HCT116 (cell line): ENCODE data around the gene CENPF. TPM values are rescaled to one million over a fixed set of nuclear protein-coding genes. Genes with fewer than 3 reads are reported as not detected.

Source experiments
- ATAC-seq: fragments of 200-7000 bp; cut with Tn5 transposase; 2 replicates; pipeline ENCODE4 v1.9.1; 2020; ENCODE audit warnings: mild to moderate bottlenecking, moderate library complexity
- BruUV-seq: library from RNA; stranded (reverse); fragments of 400-500 nt; replicated peaks from 2 replicates; lab custom pipeline; 2021; lab: Mats Ljungman, UMichigan
- CTCF ChIA-PET: fragments of 300-600 bp; sonication (Branson Sonifier 250); formaldehyde crosslinking; loops from one replicate; lab custom pipeline; 2021; ENCODE audit warnings: antibody characterized with exemption; lab: Charles Lee
- POLR2A ChIA-PET: fragments of 300-600, 350-600 bp; sonication (Branson Sonifier 250); formaldehyde crosslinking; loops from one replicate; lab custom pipeline; 2021; ENCODE audit warnings: antibody characterized with exemption; lab: Charles Lee
- RAD21 ChIA-PET, 2 experiments: fragments of 300-600 bp; sonication (Branson Sonifier 250); formaldehyde crosslinking; loops; one replicate each; lab custom pipeline; 2023; ENCODE audit warnings: low total read pairs in 2 of 2; ENCODE audit not compliant: uncharacterized antibody in 2 of 2, unreplicated experiment in 2 of 2, low non-redundant PET in 1 of 2; lab: Charles Lee
- DNase-seq: peaks from one replicate; pipeline ENCODE4 v3.0.0-alpha.2; 2010; ENCODE audit warnings: low read depth, low spot score
- H2AFZ ChIP-seq: fragments of 200-600 bp; shearing (Covaris generic), sonication (generic); 2 replicates; pipeline ENCODE4 v1.6.1; 2017; ENCODE audit warnings: low read depth, mixed run types, mixed read lengths, antibody characterized with exemption, low read length; ENCODE audit not compliant: poor library complexity, severe bottlenecking
- H3K27ac ChIP-seq: 2 replicates; pipeline ENCODE4 v1.5.1; 2012; ENCODE audit warnings: low read depth, low read length
- H3K27me3 ChIP-seq: fragments of 200-600 bp; sonication (generic); 2 replicates; pipeline ENCODE4 v1.6.1; 2016; ENCODE audit warnings: mixed run types, low read length, mixed read lengths; ENCODE audit not compliant: insufficient read depth
- H3K36me3 ChIP-seq, 2 experiments: fragments of 200-500 bp in 1 of 2; fragments of 200-600 bp in 1 of 2; sonication (Bioruptor generic) in 1 of 2; sonication (generic) in 1 of 2; 2 replicates each; pipeline versions ENCODE4 v1.5.1 to v1.6.1; 2014 to 2016; ENCODE audit warnings: low read length in 2 of 2, inconsistent platforms in 1 of 2, mixed read lengths in 1 of 2, mixed run types in 1 of 2; ENCODE audit not compliant: insufficient read depth in 2 of 2, control insufficient read depth in 1 of 2
- H3K4me1 ChIP-seq, 2 experiments: fragments of 200-600 bp in 1 of 2; sonication (generic) in 1 of 2; 2 replicates each; pipeline versions ENCODE4 v1.5.1 to v1.6.1; 2012 to 2017; ENCODE audit warnings: low read length in 2 of 2, inconsistent platforms in 1 of 2, mild to moderate bottlenecking in 1 of 2, mixed read lengths in 1 of 2, mixed run types in 1 of 2, moderate library complexity in 1 of 2; ENCODE audit not compliant: insufficient read depth in 2 of 2, control insufficient read depth in 1 of 2
- H3K4me2 ChIP-seq: fragments of 200-600 bp; sonication (generic); 2 replicates; pipeline ENCODE4 v1.6.1; 2017; ENCODE audit warnings: mixed run types, low read length, mixed read lengths
- H3K4me3 ChIP-seq, 2 experiments: fragments of 200-600 bp in 1 of 2; sonication (generic) in 1 of 2; replicated peaks in 1 of 2; 2 replicates each; pipeline ENCODE4 v1.5.1; 2011 to 2016; ENCODE audit warnings: low read length in 2 of 2, control low read depth in 1 of 2, low read depth in 1 of 2, mild to moderate bottlenecking in 1 of 2, mixed read lengths in 1 of 2, mixed run types in 1 of 2
- H3K79me2 ChIP-seq: fragments of 200-600 bp; sonication (generic); 2 replicates; pipeline ENCODE4 v1.6.1; 2017; ENCODE audit warnings: mild to moderate bottlenecking, mixed run types, low read length, moderate library complexity, mixed read lengths; ENCODE audit not compliant: insufficient read depth
- H3K9ac ChIP-seq: fragments of 200-600 bp; sonication (generic); 2 replicates; pipeline ENCODE4 v1.6.1; 2016; ENCODE audit warnings: low read length, mixed read lengths
- H3K9me2 ChIP-seq: fragments of 200-600 bp; sonication (generic), shearing (Covaris generic); 2 replicates; pipeline ENCODE4 v1.6.1; 2017; ENCODE audit warnings: mixed run types, mild to moderate bottlenecking, moderate library complexity; ENCODE audit not compliant: insufficient read depth
- H3K9me3 ChIP-seq, 2 experiments: fragments of 200-500 bp in 1 of 2; fragments of 200-600 bp in 1 of 2; sonication (Bioruptor generic) in 1 of 2; sonication (generic) in 1 of 2; 2 replicates each; pipeline ENCODE4 v1.6.1; 2014 to 2017; ENCODE audit warnings: low read length in 2 of 2, mixed read lengths in 2 of 2, inconsistent platforms in 1 of 2, low read depth in 1 of 2, mild to moderate bottlenecking in 1 of 2, mixed run types in 1 of 2, moderate library complexity in 1 of 2; ENCODE audit not compliant: control insufficient read depth in 1 of 2, insufficient read depth in 1 of 2
- H4K20me1 ChIP-seq: fragments of 200-600 bp; sonication (generic), shearing (Covaris generic); 2 replicates; pipeline ENCODE4 v1.6.1; 2017; ENCODE audit warnings: mixed run types, mild to moderate bottlenecking, moderate library complexity; ENCODE audit not compliant: insufficient read depth
- ELF1 ChIP-seq: IDR thresholded peaks from 2 replicates; pipeline ENCODE4 v1.6.1; 2012; ENCODE audit warnings: low read depth, borderline replicate concordance
- JUND ChIP-seq: IDR thresholded peaks from 2 replicates; pipeline ENCODE4 v1.6.1; 2012
- POLR2A ChIP-seq: IDR thresholded peaks from 2 replicates; pipeline ENCODE4 v1.7.0; 2011; ENCODE audit warnings: borderline replicate concordance; ENCODE audit not compliant: insufficient read depth, insufficient read length; ENCODE audit errors: extremely low read depth
- POLR2AphosphoS5 ChIP-seq: IDR thresholded peaks from 2 replicates; pipeline ENCODE4 v1.6.1; 2011; ENCODE audit warnings: mild to moderate bottlenecking, low read depth, low read length, moderate library complexity
- RAD21 ChIP-seq: IDR thresholded peaks from 2 replicates; pipeline ENCODE4 v1.6.1; 2012; ENCODE audit warnings: low read depth, mild to moderate bottlenecking
- SRF ChIP-seq: IDR thresholded peaks from 2 replicates; pipeline ENCODE4 v1.6.1; 2012; ENCODE audit warnings: low read depth
- intact Hi-C: fragments of 100-400 bp; cut with micrococcal nuclease; formaldehyde crosslinking; loops from 2 replicates; pipeline ENCODE4 v1.10.0; 2022
- total RNA-seq: library from RNA; stranded (reverse); gene quantifications from one replicate; pipeline ENCODE4 v1.2.1, GENCODE V29; 2021; ENCODE audit not compliant: unreplicated experiment
- TF ChIP-seq, protein P1 (sequence below), 3 experiments: fragments of 200-600 bp in 1 of 3; sonication (generic) in 1 of 3; IDR thresholded peaks in 2 of 3; conservative IDR thresholded peaks in 1 of 3; 2 replicates each; pipeline ENCODE4 v1.5.1; 2012 to 2017; ENCODE audit warnings: low read depth in 2 of 3, low read length in 2 of 3, antibody characterized with exemption in 1 of 3, borderline replicate concordance in 1 of 3, control low read depth in 1 of 3, mild to moderate bottlenecking in 1 of 3, mixed read lengths in 1 of 3, mixed run types in 1 of 3, moderate library complexity in 1 of 3; ENCODE audit not compliant: insufficient read depth in 1 of 3
- TF ChIP-seq, protein P2 (sequence below): IDR thresholded peaks from 2 replicates; pipeline ENCODE4 v1.6.1; 2012

The CENPF gene
- total RNA-seq, 1 experiment from 2014 or later = 120 TPM

DNA sequence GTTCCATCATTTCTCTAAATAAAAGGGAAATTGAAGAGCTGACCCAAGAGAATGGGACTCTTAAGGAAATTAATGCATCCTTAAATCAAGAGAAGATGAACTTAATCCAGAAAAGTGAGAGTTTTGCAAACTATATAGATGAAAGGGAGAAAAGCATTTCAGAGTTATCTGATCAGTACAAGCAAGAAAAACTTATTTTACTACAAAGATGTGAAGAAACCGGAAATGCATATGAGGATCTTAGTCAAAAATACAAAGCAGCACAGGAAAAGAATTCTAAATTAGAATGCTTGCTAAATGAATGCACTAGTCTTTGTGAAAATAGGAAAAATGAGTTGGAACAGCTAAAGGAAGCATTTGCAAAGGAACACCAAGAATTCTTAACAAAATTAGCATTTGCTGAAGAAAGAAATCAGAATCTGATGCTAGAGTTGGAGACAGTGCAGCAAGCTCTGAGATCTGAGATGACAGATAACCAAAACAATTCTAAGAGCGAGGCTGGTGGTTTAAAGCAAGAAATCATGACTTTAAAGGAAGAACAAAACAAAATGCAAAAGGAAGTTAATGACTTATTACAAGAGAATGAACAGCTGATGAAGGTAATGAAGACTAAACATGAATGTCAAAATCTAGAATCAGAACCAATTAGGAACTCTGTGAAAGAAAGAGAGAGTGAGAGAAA, 38.4 kb downstream of the CENPF start:
- peaks cover 3% of the 10 kb centered on the region; the same call in 1 of the 2 replicates for H3K79me2 ChIP-seq
- no peak overlapping the region for H3K9ac ChIP-seq
- H3K4me2 ChIP-seq = no peak overlapping the region
- DNase-seq (no peak), ATAC-seq (no peak)
- H3K27ac ChIP-seq = no peak overlapping the region
- no peak for TF ChIP-seq JUND
- no peak for TF ChIP-seq POLR2AphosphoS5
- TF ChIP-seq, protein P1, sequence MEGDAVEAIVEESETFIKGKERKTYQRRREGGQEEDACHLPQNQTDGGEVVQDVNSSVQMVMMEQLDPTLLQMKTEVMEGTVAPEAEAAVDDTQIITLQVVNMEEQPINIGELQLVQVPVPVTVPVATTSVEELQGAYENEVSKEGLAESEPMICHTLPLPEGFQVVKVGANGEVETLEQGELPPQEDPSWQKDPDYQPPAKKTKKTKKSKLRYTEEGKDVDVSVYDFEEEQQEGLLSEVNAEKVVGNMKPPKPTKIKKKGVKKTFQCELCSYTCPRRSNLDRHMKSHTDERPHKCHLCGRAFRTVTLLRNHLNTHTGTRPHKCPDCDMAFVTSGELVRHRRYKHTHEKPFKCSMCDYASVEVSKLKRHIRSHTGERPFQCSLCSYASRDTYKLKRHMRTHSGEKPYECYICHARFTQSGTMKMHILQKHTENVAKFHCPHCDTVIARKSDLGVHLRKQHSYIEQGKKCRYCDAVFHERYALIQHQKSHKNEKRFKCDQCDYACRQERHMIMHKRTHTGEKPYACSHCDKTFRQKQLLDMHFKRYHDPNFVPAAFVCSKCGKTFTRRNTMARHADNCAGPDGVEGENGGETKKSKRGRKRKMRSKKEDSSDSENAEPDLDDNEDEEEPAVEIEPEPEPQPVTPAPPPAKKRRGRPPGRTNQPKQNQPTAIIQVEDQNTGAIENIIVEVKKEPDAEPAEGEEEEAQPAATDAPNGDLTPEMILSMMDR (IDR thresholded peaks at IDR 0.05 in 2 of 3, conservative IDR thresholded peaks at IDR 0.05 in 1 of 3; ENCODE audit: borderline replicate concordance in 1 of 3, insufficient read depth in 1 of 3, low read depth in 2 of 3, low read length in 2 of 3) = no peak
- no peak for TF ChIP-seq POLR2A
- no peak for TF ChIP-seq RAD21
- TF ChIP-seq, protein P2, sequence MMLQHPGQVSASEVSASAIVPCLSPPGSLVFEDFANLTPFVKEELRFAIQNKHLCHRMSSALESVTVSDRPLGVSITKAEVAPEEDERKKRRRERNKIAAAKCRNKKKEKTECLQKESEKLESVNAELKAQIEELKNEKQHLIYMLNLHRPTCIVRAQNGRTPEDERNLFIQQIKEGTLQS = no peak
- TF ChIP-seq SRF = no peak
- TF ChIP-seq ELF1 = no peak
- H2AFZ ChIP-seq = no peak overlapping the region
- no peaks in the 10 kb centered on the region for H3K4me1 ChIP-seq
- peaks cover 51 to 63% of the 10 kb centered on the region in 2 experiments for H3K36me3 ChIP-seq
- intact Hi-C loops = no loop called here
- no peaks in the 10 kb centered on the region for H3K9me2 ChIP-seq
- no peak overlapping the region for H3K4me3 ChIP-seq
- ChIA-PET CTCF (no interaction called here), POLR2A (no interaction called here), RAD21 (no interaction called here)
- no TSS peak for BruUV-seq
- H4K20me1 ChIP-seq = no peaks in the 10 kb centered on the region
- H3K27me3 ChIP-seq = no peaks in the 10 kb centered on the region
- no peaks in the 10 kb centered on the region for H3K9me3 ChIP-seq
